SKM-1 (cell line): Measurements from ENCODE around the gene TBC1D10A.

Experiments used
- DNase-seq: peaks from one replicate; lab custom pipeline; 2025; ENCODE audit not compliant: unreplicated experiment; lab: John Stamatoyannopoulos, UW

The TBC1D10A gene

GRCh38 chr22:30267382-30268302, 59.1 kb downstream of the TBC1D10A start:
- no peak for DNase-seq

DNA sequence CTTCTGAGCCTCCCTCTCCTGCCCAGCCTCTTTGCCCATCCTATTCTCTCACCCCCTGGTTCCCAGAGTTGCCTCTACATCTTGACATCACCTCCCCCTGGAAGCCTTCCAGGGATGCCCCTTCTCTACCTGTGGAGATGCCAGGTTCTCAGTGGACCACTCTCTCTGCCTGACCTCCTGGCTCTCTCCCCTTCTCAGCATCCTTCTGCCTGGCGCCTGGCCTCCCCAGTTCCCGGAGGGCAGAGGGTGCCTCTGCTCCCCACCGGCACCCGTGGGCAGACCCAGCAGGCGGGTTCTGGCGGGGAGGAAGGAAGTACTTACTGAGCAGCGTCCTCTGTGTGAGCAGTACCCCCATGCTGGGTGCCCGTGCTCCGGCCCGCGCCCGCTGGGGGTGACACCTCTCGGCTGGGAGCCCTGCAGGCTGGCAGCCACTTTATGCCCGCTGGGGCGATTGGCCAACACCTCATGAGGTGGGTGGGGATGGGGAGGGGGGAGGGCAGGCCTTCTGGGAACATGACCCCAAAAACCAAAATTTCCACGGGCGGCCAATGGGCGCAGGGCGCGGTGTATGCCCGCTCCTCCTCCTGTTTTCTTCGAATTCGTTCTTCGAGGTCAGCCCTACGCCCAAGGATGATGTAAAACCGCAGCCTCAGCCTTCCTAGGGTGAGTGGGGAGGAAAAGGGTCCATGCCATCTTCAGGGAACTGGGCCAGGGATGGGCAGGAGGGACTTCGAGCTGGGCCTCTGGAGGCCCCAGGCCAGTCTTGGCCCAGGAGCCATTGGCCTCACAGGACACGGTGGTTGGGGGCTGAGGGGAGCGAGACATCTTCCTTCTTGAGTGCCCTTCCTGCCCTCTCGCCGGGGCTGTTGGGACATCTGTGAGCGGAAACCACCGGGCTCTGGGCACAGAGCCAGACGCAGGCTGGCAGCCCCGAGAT, 60.0 kb downstream of the TBC1D10A start, which contains the start of gene OSM:
OSM (minus strand) TSS at position 407 of the 937 bp plus-strand sequence; CDS start at position 355, 52 bp downstream.
- DNase-seq = peak; percentile 71

DNA sequence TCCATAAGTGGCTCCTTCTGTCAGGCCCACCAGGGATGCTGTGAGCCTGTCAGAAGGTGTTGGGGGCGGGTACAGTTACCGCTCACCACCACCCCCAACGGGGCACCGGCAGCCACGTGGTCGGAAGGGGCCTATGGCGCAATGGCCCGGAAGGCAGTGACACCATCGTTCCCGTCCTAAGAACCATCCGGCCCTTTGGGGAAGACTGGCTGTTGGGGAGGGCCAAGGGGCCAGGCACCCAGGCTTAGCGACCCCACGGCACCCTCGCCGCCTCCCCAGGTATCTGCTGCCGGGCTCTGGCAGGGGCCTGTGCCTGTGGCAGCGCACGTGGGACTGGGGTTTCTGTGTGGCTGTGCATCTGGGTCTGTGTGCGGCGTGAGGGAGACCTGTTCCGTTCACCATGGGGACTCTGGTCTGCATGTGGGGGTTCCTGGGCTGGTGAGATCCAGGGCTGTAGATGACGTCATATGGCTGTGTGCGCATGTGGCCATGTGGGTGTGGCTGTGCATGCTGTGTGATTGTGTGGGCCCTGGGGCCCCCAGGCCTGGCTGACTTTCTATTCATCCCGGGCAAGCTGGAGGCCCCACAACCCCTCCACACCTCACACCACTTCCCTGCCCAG, 60.8 kb downstream of the TBC1D10A start:
- peak; percentile 67 for DNase-seq

DNA sequence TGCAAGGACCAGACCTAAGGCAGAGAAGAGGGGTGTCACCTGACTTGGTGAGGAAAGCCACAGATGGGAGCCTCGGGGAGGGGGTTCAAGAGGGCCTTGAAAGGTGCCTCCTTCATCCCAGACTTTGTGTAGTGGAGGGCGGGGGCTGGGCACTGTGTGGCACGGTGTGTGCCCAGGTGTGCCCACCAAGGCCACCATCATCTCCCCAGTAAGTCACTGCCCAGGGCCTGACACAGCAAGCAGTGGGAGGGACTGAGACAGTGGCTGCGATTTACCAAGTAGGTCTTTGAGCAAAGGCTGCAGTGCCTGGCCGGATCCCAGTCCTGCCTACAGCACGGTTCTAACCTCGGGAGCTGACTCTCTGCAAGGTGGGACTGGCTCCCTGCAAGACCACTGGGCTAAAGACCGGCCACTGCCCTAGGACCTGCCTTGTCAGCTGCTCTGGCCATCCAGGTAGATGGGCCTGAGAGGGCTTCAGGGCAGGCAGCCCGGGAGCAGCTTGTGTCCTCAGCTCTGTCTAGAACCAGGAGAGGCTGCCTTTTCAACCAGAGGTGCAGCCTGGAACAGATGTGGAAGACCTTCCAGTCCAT, 61.5 kb downstream of the TBC1D10A start:
- no peak for DNase-seq

DNA sequence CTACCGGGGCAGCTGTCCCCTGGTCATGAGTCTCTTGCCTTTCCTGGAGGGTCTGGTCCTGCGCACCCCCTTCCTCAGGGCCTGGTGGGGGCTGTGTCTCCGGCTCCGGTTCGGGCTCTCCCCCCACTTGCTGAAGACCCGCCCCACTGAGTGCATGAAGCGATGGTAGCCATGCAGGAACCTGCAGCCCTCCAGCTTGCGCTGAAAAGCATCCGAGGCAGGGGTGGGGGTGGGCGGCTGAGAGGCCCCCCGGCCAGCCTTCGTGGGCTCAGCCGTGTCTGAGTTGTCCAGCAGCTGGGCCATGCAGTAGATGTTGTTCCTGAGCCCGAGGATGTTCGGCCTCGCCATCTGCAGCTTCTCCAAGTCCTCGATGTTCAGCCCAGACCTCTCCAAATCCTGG, 62.9 kb downstream of the TBC1D10A start:
- DNase-seq = no peak

GRCh38 chr22:30262917-30263741, 63.6 kb downstream of the TBC1D10A start:
- peak; percentile 45 for DNase-seq

DNA sequence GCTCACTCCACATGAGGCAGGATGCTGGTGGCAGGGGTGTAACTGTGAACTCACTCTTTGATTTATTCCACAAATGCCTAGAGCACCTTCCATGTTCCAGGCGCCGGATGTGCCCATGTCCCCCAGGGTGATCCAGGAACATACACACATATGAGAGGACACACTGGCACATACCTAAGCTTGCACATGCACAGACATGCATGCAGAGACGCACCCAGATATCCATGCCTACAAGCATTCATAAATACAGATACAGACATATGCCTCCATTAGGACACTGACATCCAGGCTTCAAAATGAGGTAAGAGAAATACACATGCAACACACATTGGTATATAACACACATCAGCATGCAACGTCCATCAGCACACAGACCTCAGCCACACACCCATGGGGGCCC, 64.6 kb downstream of the TBC1D10A start:
- DNase-seq = no peak

GRCh38 chr22:30261134-30261533, 65.6 kb downstream of the TBC1D10A start:
- peak; percentile 15 for DNase-seq

- DNase-seq = no peak
These were observed 66.1 kb downstream of the TBC1D10A start for GRCh38 chr22:30260682-30261081.

- DNase-seq = no peak
These were observed 66.5 kb downstream of the TBC1D10A start for GRCh38 chr22:30260276-30260675.

DNA sequence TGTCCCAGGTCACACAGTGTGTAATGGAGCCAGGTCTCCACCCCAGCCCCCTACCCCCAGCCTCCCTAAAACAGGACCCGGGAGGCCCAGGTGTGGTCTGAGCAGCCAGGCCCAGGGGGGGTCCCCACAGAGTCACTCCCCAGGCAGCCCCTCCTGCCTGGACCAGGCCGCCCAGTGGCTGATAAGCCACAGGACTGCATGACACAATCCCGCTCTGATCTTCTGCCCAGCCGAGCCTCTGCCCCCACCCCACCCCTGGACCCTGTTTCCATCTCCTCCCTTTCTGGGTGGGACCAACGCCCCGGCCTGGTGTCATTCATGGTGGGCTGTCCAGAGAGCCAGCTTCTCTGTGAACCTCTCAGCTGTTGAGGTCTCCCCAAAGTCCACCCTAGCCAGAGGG, 72.4 kb downstream of the TBC1D10A start:
- no peak for DNase-seq

DNA sequence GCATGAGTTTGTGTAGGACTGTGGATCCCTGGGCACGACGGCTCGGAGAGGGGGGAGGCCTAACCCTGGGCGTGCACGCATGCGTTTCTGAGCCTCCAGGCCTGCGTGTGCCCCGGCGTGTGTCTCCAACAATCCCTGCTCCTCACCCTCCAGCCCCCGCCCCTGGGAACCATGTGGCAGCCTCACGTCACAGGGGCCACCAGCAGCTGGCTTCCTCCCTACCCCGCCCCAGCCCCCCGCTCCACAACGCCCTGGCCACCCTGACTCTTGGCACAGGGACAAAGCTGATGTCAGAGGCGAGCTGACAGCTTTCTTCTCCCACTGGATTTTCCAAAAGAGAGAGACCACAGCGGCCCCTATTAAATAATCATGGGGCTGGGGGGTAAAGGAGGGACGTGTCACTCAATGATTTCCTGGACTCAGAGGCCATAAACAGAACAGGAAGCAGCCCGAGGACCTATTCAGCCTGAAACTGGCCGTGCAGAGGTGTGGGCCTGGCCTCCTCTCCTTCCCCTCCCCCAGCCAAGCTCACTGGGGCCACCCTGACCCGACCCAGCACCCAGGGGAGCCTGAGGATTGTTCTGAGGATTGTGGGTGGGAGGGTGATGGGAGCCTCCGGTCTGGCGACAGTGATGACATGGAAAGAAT, 73.4 kb downstream of the TBC1D10A start:
- DNase-seq = no peak

GRCh38 chr22:30252411-30253204, 74.1 kb downstream of the TBC1D10A start:
- DNase-seq = no peak

- DNase-seq = no peak
These were observed 75.0 kb downstream of the TBC1D10A start for GRCh38 chr22:30251711-30252110.

DNA sequence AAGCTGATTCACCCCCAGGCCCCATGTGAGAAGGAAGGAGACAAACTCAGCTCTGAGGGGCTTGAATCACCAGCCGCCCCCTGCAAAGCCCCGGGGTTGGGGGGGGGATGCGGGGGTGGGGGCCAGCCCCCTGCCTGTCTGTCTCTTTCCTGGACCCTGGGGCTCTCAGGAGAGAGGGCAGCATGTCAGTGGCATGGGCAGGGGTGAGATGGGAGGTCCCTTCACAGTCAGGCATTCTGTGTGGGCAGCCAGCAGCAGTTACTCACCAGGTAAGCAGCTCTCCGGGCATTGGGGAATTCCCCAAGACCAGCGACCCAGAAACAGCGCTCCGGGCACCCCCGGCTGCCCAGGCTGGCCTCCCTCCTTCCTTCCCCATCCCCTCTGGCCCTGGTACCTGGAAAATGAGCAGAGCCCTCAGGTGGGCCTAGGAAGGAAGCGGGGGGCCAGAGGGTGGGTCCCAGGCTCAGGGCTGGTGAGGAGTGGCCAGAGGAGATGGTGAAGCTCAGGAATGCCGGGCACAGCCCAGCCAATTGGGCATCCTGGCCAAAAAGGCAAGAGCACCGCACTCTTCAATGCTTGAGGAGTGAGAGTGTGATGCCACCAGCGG, 76.0 kb downstream of the TBC1D10A start:
- no peak for DNase-seq

DNA sequence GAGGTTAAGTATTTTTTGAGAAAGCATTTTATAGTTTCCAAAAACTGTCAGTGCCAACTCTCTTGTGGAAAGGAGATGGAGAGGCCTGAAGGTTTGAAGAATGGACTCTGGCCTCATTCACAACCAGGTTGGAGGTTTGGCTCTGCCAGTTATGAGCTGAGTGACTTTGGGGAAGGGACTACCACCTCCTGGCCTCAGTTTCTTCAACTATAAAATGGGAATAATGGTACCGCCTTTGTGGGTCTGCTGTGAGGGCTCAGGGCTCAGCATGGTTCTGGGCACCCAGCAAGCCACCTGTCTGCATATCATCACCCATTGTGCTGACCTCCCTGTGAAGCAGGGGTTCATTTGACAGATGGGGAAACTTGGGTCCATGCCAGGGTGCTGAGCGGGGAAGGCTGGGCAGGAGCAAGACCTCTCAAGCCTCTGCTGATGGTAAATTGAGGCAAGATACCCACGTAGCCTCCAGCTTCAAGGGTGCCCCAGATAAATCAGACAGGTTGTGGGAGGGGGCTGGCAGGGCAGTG, 76.6 kb downstream of the TBC1D10A start:
- DNase-seq = no peak

DNA sequence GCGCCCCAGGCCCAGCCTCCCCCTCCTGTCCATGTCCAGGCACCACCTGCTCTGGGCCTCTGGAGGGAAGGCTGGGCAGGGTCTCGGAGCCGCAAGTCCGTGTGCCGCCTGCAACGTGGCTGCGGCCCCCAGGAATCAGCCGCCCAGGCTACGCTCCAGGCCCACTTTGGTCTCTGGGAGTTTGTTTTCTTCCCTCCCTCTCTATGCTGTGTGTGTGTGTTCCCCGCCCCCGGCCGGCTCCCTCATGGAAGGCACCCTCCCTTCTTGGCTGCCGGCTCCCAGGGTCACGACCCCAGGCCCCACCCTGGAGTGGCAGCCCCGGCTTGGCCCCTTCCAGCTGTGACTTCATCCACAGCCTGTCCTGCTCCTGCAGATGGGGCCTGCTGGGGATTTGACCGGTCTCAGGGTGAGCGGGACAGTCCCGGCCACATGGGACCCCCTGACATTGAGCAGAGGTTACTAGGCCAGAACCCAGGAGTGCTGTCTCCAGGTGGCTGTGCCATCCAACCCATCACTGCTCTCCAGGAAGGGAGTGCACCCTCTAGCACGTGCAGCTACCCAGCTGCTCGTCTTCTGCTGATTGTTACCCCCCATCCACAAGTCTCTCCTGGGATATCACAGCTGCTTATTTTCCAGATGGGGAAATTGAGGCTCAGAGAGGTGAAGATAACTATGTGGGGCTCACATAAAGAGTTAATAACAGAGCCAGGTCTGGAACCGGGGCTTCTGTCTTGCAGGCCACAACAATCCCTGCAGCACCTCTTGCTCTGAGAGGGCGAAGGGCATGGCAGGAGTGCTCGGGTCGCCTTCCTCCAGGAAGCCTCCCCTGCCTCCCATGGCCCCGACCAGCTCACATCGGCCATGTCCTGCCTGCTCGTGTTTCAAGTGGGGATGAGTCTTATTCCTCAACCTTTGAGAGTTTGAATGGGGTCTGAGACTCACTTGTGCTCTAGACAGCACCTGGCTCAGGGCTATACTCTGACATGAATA, 77.4 kb downstream of the TBC1D10A start:
- no peak for DNase-seq
